HG03108 (cell line): ENCODE data around the gene RCAN2.

ENCODE experiments used
- ATAC-seq: cut with Tn5 transposase; IDR thresholded peaks from one replicate; pipeline ENCODE4 v1.9.1; 2021; ENCODE audit warnings: moderate library complexity; ENCODE audit not compliant: unreplicated experiment

RCAN2 gene

GRCh38 chr6:46220352-46221221 is 270.7 kb downstream of the RCAN2 start:
- peak; percentile 54 for ATAC-seq

GRCh38 chr6:46219661-46220060 is 271.6 kb downstream of the RCAN2 start:
- no peak for ATAC-seq

- no peak for ATAC-seq
These were observed 272.8 kb downstream of the RCAN2 start for GRCh38 chr6:46218457-46218856.

- peak; percentile 63 for ATAC-seq
These were observed 273.5 kb downstream of the RCAN2 start for GRCh38 chr6:46217671-46218131.

- ATAC-seq: no peak
These were observed 274.4 kb downstream of the RCAN2 start for GRCh38 chr6:46216879-46217278.

- no peak for ATAC-seq
These were observed 275.5 kb downstream of the RCAN2 start for GRCh38 chr6:46215777-46216176.

GRCh38 chr6:46215213-46215612 is 276.0 kb downstream of the RCAN2 start:
- no peak for ATAC-seq

- ATAC-seq: no peak
These were observed 279.3 kb downstream of the RCAN2 start for GRCh38 chr6:46211917-46212316.

- ATAC-seq: no peak
These were observed 281.0 kb downstream of the RCAN2 start for GRCh38 chr6:46210294-46210693.

- no peak for ATAC-seq
These were observed 282.9 kb downstream of the RCAN2 start for GRCh38 chr6:46208303-46208702.

- ATAC-seq: no peak
These were observed 284.1 kb downstream of the RCAN2 start for GRCh38 chr6:46207174-46207573.

GRCh38 chr6:46204880-46205650 is 286.2 kb downstream of the RCAN2 start:
- ATAC-seq: no peak

- ATAC-seq: no peak
These were observed 287.7 kb downstream of the RCAN2 start for GRCh38 chr6:46203391-46204177.

GRCh38 chr6:46201702-46202101 is 289.5 kb downstream of the RCAN2 start:
- no peak for ATAC-seq

- no peak for ATAC-seq
These were observed 291.9 kb downstream of the RCAN2 start for GRCh38 chr6:46199387-46199786.

GRCh38 chr6:46191961-46192360 is 299.3 kb downstream of the RCAN2 start:
- ATAC-seq: no peak

- ATAC-seq: no peak
These were observed 300.4 kb downstream of the RCAN2 start for GRCh38 chr6:46190889-46191288.

GRCh38 chr6:46189726-46190125 is 301.5 kb downstream of the RCAN2 start:
- no peak for ATAC-seq

- no peak for ATAC-seq
These were observed 304.7 kb downstream of the RCAN2 start for GRCh38 chr6:46186583-46186982.

- ATAC-seq: no peak
These were observed 307.1 kb downstream of the RCAN2 start for GRCh38 chr6:46184114-46184513.

GRCh38 chr6:46175976-46176375 is 315.3 kb downstream of the RCAN2 start:
- ATAC-seq: no peak
